Measurements from ENCODE around the gene GARNL3. TPM values are rescaled to one million over a fixed set of nuclear protein-coding genes. Genes with fewer than 3 reads are reported as not detected.

Gene GARNL3
- total RNA-seq, 4 donors from 2014 or later = 12.3 to 78.4 (median 23.7) TPM

DNA sequence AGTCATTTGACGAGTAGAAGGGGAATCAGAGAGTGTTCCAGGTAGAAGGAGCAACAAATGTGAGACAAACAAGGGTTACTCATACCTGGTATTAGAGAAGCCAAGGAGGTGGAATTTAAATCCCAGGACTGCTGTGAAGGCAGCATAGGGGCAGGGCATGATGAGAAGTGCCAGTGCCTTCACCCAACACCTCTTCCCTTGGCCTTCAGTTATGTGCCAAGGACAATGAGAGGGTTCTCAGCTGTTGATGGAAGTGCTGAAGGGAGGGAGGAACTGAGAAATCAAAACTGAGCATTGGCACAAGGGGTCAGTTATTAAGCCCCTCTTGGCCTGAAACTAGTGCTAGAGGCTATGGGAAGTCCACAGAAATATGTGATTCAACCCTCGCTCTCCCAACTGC is 50.3 kb downstream of the GARNL3 start:
- TF ChIP-seq POLR2A (IDR thresholded peaks at IDR 0.05) = no peak
- TF ChIP-seq, protein P1, sequence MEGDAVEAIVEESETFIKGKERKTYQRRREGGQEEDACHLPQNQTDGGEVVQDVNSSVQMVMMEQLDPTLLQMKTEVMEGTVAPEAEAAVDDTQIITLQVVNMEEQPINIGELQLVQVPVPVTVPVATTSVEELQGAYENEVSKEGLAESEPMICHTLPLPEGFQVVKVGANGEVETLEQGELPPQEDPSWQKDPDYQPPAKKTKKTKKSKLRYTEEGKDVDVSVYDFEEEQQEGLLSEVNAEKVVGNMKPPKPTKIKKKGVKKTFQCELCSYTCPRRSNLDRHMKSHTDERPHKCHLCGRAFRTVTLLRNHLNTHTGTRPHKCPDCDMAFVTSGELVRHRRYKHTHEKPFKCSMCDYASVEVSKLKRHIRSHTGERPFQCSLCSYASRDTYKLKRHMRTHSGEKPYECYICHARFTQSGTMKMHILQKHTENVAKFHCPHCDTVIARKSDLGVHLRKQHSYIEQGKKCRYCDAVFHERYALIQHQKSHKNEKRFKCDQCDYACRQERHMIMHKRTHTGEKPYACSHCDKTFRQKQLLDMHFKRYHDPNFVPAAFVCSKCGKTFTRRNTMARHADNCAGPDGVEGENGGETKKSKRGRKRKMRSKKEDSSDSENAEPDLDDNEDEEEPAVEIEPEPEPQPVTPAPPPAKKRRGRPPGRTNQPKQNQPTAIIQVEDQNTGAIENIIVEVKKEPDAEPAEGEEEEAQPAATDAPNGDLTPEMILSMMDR (IDR thresholded peaks at IDR 0.05) = no peak
- no peak overlapping the region for H3K27ac ChIP-seq
- no peak for DNase-seq
- H3K4me1 ChIP-seq = peaks cover 0 to 7% (median 0%) of the 10 kb centered on the region in 4 donors
- no peaks in the 10 kb centered on the region for H3K36me3 ChIP-seq
- H3K27me3 ChIP-seq = no peaks in the 10 kb centered on the region
- H3K4me3 ChIP-seq = no peak overlapping the region
- H3K9me3 ChIP-seq = no peaks in the 10 kb centered on the region

DNA sequence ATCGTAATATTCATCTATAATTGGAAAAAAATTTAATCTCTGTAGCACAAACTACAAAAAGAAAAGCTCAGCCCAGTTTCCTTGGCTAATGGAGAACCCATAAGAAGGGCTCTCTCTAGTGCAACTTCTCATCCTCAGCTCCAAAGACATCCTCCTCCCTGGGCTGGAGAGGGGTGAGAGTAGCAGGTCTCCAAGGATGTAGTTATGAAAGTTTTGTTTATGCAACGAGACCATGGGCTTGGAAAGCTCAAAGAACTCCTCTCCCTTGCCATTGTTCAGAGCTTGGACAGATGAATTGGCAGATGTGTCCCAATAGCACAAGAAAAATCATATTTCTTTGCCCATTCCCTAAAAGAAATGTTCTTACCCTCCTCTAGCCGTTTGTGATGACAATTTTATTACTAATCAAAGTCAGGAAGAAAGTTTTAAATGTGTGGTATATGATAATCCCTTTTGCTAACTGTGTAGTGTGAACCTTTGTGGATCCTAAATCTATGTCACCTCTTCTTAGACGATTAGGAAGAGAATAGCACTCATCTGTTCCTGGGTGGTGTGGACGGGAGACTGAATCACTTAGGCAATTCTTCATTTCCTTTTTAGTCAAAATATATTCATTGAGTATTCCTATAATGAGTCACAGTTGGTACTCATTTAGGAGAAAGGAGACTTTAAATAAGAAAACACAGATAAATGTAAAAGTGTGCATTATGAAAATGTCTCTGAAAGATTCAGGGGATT is 52.2 kb downstream of the GARNL3 start:
- no peak for DNase-seq
- H3K27me3 ChIP-seq = no peaks in the 10 kb centered on the region
- peaks cover 0 to 1% (median 0%) of the 10 kb centered on the region in 4 donors for H3K4me1 ChIP-seq
- H3K36me3 ChIP-seq = no peaks in the 10 kb centered on the region
- no peak overlapping the region for H3K4me3 ChIP-seq
- no peaks in the 10 kb centered on the region for H3K9me3 ChIP-seq
- H3K27ac ChIP-seq = no peak overlapping the region
- TF ChIP-seq, protein P1 (IDR thresholded peaks at IDR 0.05) = no peak
- TF ChIP-seq POLR2A (IDR thresholded peaks at IDR 0.05) = no peak

DNA sequence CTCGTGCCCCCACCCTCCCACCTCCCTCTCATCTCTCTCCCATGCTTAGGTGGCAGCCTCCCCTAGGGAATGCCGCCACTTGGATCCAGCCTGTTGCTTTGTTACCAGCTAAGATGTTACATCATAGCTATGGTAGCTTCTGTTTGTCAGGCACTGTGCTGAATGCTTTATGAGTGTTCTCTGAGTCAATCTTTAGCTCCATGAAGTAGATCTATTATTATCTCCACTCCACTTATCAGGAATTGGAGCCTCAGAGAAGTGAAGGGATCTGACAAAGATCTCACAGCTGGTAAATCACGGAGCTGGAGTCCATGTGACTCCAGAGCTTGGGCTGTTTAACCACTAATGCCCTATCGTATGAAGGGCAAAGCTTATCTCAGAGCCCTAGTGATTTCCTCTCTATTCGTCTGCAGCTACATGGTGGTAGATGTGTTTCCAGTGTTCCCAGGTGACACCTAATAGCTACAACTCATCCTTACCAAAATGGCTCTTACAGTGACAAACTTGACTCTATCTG is 54.1 kb downstream of the GARNL3 start:
- DNase-seq = no peak
- H3K4me1 ChIP-seq = no peaks in the 10 kb centered on the region
- no peaks in the 10 kb centered on the region for H3K36me3 ChIP-seq
- H3K9me3 ChIP-seq = no peaks in the 10 kb centered on the region
- no peaks in the 10 kb centered on the region for H3K27me3 ChIP-seq
- TF ChIP-seq, protein P1 (IDR thresholded peaks at IDR 0.05) = no peak
- TF ChIP-seq POLR2A (IDR thresholded peaks at IDR 0.05) = no peak
- no peak overlapping the region for H3K27ac ChIP-seq
- no peak overlapping the region for H3K4me3 ChIP-seq

DNA sequence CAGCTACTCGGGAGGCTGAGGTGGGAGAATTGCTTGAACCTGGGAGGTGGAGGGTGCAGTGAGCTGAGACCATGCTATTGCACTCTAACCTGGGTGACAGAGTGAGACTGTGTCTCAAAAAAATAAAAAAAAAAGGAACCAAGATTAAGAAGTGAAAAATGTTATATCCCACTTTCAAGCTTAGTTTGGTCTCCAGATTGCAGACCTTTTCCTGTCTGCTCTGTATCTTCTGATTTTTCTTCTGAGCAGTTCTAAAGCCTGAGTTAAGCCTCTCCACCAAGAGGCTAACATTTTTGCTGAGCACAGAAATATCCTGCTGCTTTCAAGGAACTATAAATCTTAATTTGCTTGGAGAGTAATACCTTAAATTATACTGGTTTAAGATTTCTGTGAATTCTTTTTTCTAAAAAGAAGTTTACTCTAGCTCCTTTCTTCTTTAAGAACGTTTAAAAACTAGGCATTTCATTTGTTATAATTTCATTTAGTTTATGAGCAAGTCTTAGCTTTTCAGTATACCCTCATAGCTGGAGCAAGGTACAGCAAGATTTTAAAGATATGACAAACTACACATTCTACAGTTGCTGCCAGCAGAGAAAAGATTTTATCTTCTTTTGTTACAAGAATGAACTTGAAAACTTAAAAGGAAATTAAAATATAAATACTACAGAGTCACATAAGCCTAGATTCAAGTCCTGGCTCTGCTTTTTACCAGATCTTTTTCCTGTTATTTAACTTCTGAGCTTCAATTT is 55.0 kb downstream of the GARNL3 start:
- no peak overlapping the region for H3K27ac ChIP-seq

DNA sequence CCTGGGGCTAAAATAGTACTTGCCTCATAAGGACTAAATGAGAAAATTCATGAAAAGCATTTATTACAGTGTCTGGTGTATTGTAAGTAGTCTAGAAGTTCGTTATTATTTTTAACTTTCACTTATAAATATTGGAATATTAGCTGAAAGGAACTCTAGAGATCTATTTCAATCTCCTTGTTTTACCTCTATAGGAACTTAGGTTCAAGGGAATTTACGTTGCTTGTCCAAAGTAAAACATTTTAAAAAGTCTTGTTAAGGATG is 55.5 kb downstream of the GARNL3 start:
- Histone ChIP-seq H3K4me1 (no peaks in the 10 kb centered on the region), H3K27ac (no peak overlapping the region), H3K4me3 (no peak overlapping the region), H3K27me3 (no peaks in the 10 kb centered on the region), H3K36me3 (no peaks in the 10 kb centered on the region), H3K9me3 (no peaks in the 10 kb centered on the region)
- DNase-seq = no peak
- TF ChIP-seq, protein P1 (IDR thresholded peaks at IDR 0.05) = no peak
- no peak for TF ChIP-seq POLR2A (IDR thresholded peaks at IDR 0.05)

More for the DNA sequence above, 55.0 kb downstream of the GARNL3 start:
- Histone ChIP-seq H3K4me1 (no peaks in the 10 kb centered on the region), H3K36me3 (no peaks in the 10 kb centered on the region), H3K27me3 (no peaks in the 10 kb centered on the region), H3K4me3 (no peak overlapping the region), H3K9me3 (no peaks in the 10 kb centered on the region)
- no peak for TF ChIP-seq POLR2A (IDR thresholded peaks at IDR 0.05)
- TF ChIP-seq, protein P1 (IDR thresholded peaks at IDR 0.05) = no peak
- no peak for DNase-seq
